CD4-positive, alpha-beta T cell (primary cell): ENCODE data around the gene CRYAA. TPM values are rescaled to one million over a fixed set of nuclear protein-coding genes. Genes with fewer than 3 reads are reported as not detected.

ENCODE experiments used
- ATAC-seq: fragments of 200-7000 bp; cut with Tn5 transposase; one replicate; pipeline ENCODE4 v1.10.0; 2022; ENCODE audit warnings: mild to moderate bottlenecking; ENCODE audit not compliant: poor library complexity
- CTCF ChIA-PET: fragments of 350-600 bp; sonication (Branson Sonifier 250); formaldehyde crosslinking; loops from one replicate; lab custom pipeline; 2021; ENCODE audit warnings: antibody characterized with exemption, inconsistent platforms; lab: Charles Lee
- POLR2A ChIA-PET: fragments of 350-600 bp; sonication (Branson Sonifier 250); formaldehyde crosslinking; loops from one replicate; lab custom pipeline; 2021; ENCODE audit warnings: antibody characterized with exemption, inconsistent platforms; lab: Charles Lee
- DNase-seq, 14 experiments: peaks; one replicate each; pipeline ENCODE4 v3.0.0-alpha.2; 2013 to 2020; ENCODE audit warnings: mixed read lengths in 2 of 14
- H3K27ac ChIP-seq, 2 donors: one replicate each; pipeline versions ENCODE4 v1.5.1 to v1.7.0; 2013; ENCODE audit warnings: low read length in 2 of 2, low read depth in 1 of 2, mild to moderate bottlenecking in 1 of 2
- H3K27me3 ChIP-seq, 2 experiments: 1 replicate in 1 of 2; 2 replicates in 1 of 2; pipeline versions ENCODE4 v1.6.1 to v1.7.0; 2013; ENCODE audit warnings: low read length in 2 of 2, control low read depth in 1 of 2, mild to moderate bottlenecking in 1 of 2, moderate library complexity in 1 of 2; ENCODE audit not compliant: insufficient read depth in 2 of 2, control insufficient read depth in 1 of 2
- H3K36me3 ChIP-seq: one replicate; pipeline ENCODE4 v1.6.1; 2013; ENCODE audit warnings: low read length, control low read depth; ENCODE audit not compliant: insufficient read depth
- H3K4me1 ChIP-seq: one replicate; pipeline ENCODE4 v1.6.1; 2013; ENCODE audit warnings: low read length, control low read depth; ENCODE audit not compliant: insufficient read depth
- H3K4me3 ChIP-seq: one replicate; pipeline ENCODE4 v1.5.1; 2013; ENCODE audit warnings: mild to moderate bottlenecking, low read length, moderate library complexity
- H3K9me3 ChIP-seq, 2 experiments: 1 replicate in 1 of 2; 2 replicates in 1 of 2; pipeline versions ENCODE4 v1.6.1 to v1.7.0; 2013; ENCODE audit warnings: low read length in 2 of 2, mild to moderate bottlenecking in 2 of 2, control low read depth in 1 of 2, moderate library complexity in 1 of 2; ENCODE audit not compliant: control insufficient read depth in 1 of 2, insufficient read depth in 1 of 2
- H3K27ac Mint-ChIP-seq: one replicate; pipeline ENCODE4 v1.8.0; 2020; ENCODE audit warnings: mixed read lengths
- H3K27me3 Mint-ChIP-seq: one replicate; pipeline ENCODE4 v1.8.0; 2021; ENCODE audit warnings: mixed read lengths
- H3K36me3 Mint-ChIP-seq: one replicate; pipeline ENCODE4 v1.8.0; 2021; ENCODE audit warnings: low read depth, mixed read lengths
- H3K4me1 Mint-ChIP-seq: one replicate; pipeline ENCODE4 v1.8.0; 2021; ENCODE audit warnings: low read depth, mixed read lengths
- H3K4me3 Mint-ChIP-seq: one replicate; pipeline ENCODE4 v1.8.0; 2020; ENCODE audit warnings: mild to moderate bottlenecking, mixed read lengths
- H3K9me3 Mint-ChIP-seq: one replicate; pipeline ENCODE4 v1.8.0; 2020; ENCODE audit warnings: mixed read lengths
- CTCF ChIP-seq: fragments of 200-600 bp; IDR thresholded peaks from one replicate; pipeline ENCODE4 v1.8.0; 2022; ENCODE audit warnings: antibody characterized with exemption, mild to moderate bottlenecking
- intact Hi-C, 2 experiments: fragments of 100-400 bp; cut with DNase I in 1 of 2; cut with micrococcal nuclease in 1 of 2; formaldehyde crosslinking; loops; one replicate each; pipeline versions ENCODE4 v1.15.1 to v1.9.0; 2023 to 2025; cut with DNase I, micrococcal nuclease
- total RNA-seq, 174 experiments: library from RNA in 2 of 174; stranded (reverse) in 2 of 174; gene quantifications; one replicate each; pipeline ENCODE4 v1.2.3 and lab custom pipeline; 2021 to 2026

The CRYAA gene
- total RNA-seq, 2 experiments from 2014 or later, result not detected

GRCh38 chr21:43191521-43191920 lies 22.7 kb downstream of the CRYAA start:
- no peak for TF ChIP-seq CTCF
- no peak for DNase-seq
- Histone ChIP-seq H3K4me3 (no peak overlapping the region), H3K36me3 (no peaks in the 10 kb centered on the region), H3K9me3 (no peaks in the 10 kb centered on the region), H3K27ac (no peak overlapping the region), H3K4me1 (no peaks in the 10 kb centered on the region), H3K27me3 (peaks cover 0 to 2% of the 10 kb centered on the region in 2 experiments)
- Mint-ChIP-seq H3K27ac (no peak overlapping the region), H3K36me3 (no peaks in the 10 kb centered on the region), H3K27me3 (peaks cover 6% of the 10 kb centered on the region), H3K9me3 (no peaks in the 10 kb centered on the region), H3K4me3 (no peak overlapping the region), H3K4me1 (peaks cover 11% of the 10 kb centered on the region)
- POLR2A ChIA-PET, result no interaction called here
- no peak for ATAC-seq
- CTCF ChIA-PET, result no interaction called here
- intact Hi-C loops, result no loop called here

DNA sequence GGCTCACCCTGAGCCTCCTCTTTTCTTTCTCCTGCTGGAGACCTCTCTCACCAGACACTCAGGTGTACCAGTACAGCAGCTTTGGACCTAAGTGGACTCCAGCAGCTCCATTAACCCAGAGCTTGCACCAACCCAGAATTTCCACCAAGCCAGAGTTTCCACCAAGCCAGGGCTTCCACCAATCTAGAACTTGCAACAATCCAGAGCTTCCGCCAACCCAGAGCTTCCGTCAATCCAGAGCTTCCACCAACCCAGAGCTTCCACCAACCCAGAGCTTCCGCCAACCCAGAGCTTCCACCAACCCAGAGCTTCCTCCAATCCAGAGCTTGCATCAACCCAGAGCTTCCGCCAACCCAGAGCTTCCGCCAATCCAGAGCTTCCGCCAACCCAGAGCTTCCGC lies 23.2 kb downstream of the CRYAA start:
- Mint-ChIP-seq H3K4me1 (peaks cover 11% of the 10 kb centered on the region), H3K9me3 (no peaks in the 10 kb centered on the region), H3K27me3 (peaks cover 6% of the 10 kb centered on the region), H3K36me3 (no peaks in the 10 kb centered on the region), H3K27ac (no peak overlapping the region), H3K4me3 (no peak overlapping the region)
- H3K4me3 ChIP-seq, result no peak overlapping the region
- TF ChIP-seq CTCF, result no peak
- ATAC-seq, result no peak
- no peaks in the 10 kb centered on the region for H3K4me1 ChIP-seq
- no peak overlapping the region for H3K27ac ChIP-seq
- no peaks in the 10 kb centered on the region for H3K36me3 ChIP-seq
- H3K9me3 ChIP-seq, result no peaks in the 10 kb centered on the region
- ChIA-PET CTCF (no interaction called here), POLR2A (interaction anchor here (0.6 kb wide), 1 partner anchor 10 kb away, joined by 4 read pairs; no protein-coding TSS in a partner anchor)
- intact Hi-C loops, result no loop called here
- no peak for DNase-seq
- H3K27me3 ChIP-seq, result peaks cover 0 to 2% of the 10 kb centered on the region in 2 experiments

GRCh38 chr21:43192501-43193081 lies 23.8 kb downstream of the CRYAA start:
- H3K4me1 ChIP-seq, result peaks cover 4% of the 10 kb centered on the region
- Mint-ChIP-seq H3K36me3 (peaks cover 4% of the 10 kb centered on the region), H3K4me1 (peaks cover 9% of the 10 kb centered on the region), H3K4me3 (no peak overlapping the region), H3K27ac (no peak overlapping the region), H3K27me3 (peaks cover 6% of the 10 kb centered on the region), H3K9me3 (no peaks in the 10 kb centered on the region)
- no peak for ATAC-seq
- H3K27me3 ChIP-seq, result peaks cover 0 to 2% of the 10 kb centered on the region in 2 experiments
- DNase-seq, result peak in 1 of 14 experiments; percentile 5
- intact Hi-C loops, result no loop called here
- H3K36me3 ChIP-seq, result no peaks in the 10 kb centered on the region
- POLR2A ChIA-PET, result interaction anchor here (0.6 kb wide), 1 partner anchor 9 kb away, joined by 4 read pairs; no protein-coding TSS in a partner anchor
- TF ChIP-seq CTCF, result no peak
- peaks cover 0 to 2% of the 10 kb centered on the region in 2 experiments for H3K9me3 ChIP-seq
- no peak overlapping the region for H3K4me3 ChIP-seq
- no peak overlapping the region for H3K27ac ChIP-seq
- CTCF ChIA-PET, result no interaction called here
